HG02973 (cell line): ENCODE measurements around the gene ANTXR1.
"Not testable (repeated sequence)": the region's sequence is repeated elsewhere in the genome, so short reads cannot be mapped to it uniquely, and the experiment has no call there.

ENCODE experiments used
- ATAC-seq: cut with Tn5 transposase; IDR thresholded peaks from one replicate; pipeline ENCODE4 v1.9.1; 2021; ENCODE audit warnings: moderate library complexity; ENCODE audit not compliant: unreplicated experiment

ANTXR1 gene

GRCh38 chr2:69162057-69162456 is 149.1 kb downstream of the ANTXR1 start:
- no peak for ATAC-seq

DNA sequence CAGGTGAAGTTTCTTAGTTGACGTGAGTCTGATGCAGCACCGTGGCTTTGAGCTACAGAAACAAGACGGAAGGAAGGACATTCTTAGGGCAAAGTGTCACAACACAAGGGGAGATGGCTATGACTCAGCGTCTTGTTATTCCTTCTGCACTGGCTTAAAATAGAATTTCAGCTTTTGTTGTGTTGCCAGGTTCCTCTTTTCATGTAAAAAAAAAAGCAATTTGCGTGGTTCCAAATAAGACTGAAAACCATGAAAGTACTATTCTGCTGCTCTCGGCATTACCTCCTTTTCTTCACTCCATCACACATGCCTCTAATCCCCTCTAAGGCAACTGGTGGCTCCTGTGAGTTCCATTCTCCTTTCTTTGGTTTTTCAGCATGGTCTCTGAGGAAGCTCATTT is 150.1 kb downstream of the ANTXR1 start:
- no peak for ATAC-seq

GRCh38 chr2:69163556-69163955 is 150.6 kb downstream of the ANTXR1 start:
- ATAC-seq = no peak

DNA sequence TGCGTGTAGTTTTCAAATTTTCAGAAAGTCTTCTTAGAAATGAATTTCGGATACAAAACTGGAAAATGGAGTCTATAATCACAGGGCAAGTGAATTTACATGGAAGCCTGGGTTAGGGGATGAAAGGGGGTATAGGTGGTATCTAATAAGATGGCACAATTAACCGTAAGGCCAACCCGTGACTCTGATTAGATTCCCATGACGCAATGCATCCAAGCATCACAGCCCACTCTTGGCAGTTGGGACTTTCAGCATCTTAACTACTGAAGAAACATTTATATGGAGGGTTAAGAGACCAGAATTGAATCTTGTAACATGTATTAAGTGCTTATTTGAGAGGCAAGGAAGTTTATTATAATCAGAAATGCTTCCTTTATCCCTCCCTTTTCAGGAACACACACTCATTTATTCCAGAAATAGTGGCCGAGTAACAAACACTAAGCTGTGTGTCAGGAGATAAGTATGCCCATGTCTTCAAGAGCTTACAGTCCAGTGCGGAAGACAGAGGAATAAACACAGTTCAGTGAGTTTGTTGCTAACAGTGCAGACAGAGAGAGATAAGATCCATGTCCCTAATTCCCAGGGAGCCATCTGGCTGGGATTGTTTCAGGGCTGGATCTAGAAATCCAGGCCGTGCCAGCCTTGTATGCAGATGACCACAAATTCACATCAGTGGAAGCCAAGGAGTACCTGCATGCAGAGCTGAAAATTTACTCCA is 151.2 kb downstream of the ANTXR1 start:
- no peak for ATAC-seq

DNA sequence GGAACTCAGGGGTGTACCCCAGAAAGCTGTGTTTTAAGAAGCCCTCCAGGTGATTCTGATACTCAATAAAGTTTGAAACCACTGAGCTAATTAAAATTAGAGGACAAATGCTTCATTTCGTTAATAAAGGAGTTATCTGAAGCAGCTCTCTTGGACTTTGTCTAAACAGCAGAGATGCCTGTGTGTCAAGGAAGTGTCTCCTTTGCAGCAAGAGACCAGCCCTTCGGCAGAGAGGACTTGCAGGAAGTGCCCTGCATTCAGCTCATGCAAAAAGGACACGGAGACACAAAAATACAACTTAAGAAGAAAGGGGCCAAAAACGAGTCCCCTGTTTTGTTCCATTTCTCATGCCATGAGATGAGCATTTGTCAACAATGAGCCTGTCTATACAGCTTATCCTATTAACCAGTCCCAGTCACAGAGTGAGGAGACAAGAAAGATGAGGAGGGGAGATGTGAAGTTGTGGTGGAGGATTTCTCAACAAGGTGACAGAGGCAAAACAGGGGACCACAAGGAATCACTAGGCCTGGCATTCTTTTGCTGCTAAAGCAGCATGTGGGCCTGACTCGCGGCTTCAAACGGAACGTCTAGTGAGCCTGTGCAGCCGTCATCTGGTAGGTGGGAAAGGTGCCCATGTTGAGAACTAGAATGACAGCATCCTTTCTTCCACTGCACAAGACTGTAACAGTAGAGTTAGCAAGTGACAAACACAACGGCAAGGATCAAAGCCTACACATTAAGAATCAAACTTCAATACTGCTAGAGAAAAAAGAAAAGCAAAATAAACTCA is 152.3 kb downstream of the ANTXR1 start:
- ATAC-seq = no peak

DNA sequence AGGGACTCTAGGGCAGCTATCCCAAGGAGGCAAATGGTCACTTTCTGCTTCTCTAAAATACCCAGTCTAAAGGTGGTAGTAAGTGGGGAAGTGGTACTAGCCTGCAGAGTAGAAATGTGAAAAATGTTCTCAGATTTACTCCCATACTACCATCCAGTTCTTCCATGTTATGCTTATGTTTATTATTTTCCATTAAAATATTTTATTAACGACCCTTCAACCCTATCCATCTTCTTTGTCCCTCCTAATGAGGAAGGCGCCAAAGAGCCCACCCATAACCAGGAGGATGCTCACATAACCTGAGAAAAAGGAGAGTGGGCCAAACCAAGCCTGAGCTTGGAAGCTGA is 153.5 kb downstream of the ANTXR1 start:
- ATAC-seq = no peak

DNA sequence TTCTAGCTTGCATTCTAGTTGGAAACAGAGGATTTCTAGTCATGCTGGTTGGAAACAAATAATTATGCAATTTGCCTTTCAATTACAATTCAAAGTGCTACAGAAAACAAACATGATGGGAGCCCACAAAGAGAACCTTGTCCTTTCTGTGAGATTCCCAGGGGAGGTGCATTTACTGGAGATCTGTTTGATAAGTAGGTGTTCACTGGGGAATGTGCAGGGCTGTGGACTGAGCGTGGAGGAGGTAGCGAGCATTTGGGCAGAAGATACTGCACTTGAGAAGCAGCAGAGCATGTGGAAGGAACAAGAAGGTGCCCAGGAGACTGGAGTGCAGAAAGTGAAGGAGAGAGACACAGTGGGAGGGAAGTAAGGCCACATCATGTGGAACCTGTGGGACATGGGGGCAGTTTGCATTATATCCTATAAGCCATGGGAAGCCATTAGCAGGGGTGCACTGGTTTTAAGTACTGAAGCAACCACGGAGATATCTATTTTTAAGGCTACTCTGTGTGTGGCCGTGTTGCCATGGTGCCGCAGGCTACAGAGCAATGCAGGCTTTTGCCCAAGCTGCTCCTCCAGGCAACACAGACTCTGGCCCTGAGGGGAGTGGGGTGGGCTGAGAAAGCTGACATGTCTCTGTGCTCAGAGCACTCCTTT is 154.0 kb downstream of the ANTXR1 start:
- ATAC-seq = no peak

GRCh38 chr2:69167469-69167822 is 154.5 kb downstream of the ANTXR1 start:
- no peak for ATAC-seq

DNA sequence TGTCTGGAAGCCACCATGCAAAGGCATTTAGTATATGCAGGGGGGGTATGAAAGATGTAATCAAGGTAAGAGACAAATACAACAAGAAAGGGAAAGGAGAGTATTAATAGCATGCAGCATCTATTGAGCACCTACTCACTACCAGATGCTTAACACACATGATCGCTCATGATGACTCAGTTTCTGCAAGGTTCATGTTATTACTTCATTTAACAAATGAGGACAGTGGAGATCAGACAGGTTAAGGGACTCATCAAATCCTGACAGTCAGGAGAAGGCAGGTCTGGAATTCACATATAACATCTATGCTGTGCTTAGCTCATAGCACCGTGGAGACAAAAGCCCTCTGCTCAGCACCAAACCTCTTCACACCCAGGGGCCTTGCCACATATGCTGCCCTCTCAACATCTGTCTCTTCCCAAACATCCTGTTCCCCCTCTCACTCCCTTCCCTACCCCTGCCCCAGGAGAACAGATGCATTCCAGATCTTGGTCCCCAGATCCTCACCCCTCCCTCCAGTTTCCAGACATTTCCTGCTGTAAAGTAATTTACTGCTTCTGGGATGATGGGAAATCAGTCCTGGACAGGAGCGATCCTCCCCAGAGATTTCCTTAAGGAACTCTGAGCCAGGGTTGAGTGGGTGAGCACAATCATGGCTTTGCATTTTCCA is 155.3 kb downstream of the ANTXR1 start:
- ATAC-seq = no peak

GRCh38 chr2:69168950-69169654 is 156.1 kb downstream of the ANTXR1 start:
- no peak for ATAC-seq

DNA sequence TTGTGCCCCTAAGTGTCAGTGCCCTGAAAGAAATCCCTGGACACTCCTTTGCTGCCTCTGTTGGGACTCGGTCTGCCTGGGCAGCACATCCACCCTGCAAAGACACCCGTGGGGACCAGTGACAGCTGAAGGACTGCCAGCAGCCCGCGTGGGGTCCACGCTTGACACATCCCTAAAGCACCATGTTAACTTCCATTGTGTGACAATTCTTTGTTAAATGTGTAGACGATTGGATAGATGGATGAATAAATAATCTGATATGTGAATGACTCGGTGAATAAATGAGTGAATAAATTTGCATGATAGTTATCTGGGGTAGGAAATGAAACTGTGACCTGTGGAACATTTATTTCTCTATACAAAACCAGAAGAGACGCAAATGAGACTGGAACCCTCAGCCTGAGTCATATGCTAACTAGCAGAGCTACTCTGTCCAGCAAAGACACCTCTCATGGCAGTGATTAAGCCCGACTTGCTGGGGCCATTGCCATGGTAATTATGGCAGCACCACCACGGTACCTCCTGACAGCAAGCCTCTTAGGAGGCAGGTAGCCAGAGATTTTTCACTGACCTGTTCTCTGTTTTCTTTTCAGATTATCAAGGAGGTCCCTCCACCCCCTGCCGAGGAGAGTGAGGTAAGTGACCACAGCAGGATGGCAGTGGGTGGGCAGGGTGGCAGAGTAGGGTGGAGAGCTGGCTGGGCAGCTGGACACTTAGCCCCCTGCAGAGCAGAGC is 156.8 kb downstream of the ANTXR1 start:
- no peak for ATAC-seq

DNA sequence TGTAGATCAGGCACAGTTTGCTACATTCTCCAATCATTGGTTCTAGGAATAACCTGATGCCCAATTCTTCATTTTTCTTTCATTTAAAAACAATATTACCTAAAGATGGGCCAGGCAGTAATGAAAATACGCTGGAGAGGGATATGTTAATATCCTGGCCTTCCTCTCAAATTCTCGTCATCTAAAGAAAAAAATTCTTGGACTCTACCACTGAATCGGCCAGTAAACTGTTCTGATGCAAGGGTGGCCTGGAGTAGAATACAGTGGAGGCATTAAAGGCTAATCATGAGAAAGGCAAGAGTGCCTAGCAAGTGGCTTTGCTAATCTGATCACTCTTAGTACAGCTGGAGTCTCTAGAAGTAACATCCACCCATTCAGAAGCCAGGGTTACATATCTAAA is 157.7 kb downstream of the ANTXR1 start:
- ATAC-seq = no peak

DNA sequence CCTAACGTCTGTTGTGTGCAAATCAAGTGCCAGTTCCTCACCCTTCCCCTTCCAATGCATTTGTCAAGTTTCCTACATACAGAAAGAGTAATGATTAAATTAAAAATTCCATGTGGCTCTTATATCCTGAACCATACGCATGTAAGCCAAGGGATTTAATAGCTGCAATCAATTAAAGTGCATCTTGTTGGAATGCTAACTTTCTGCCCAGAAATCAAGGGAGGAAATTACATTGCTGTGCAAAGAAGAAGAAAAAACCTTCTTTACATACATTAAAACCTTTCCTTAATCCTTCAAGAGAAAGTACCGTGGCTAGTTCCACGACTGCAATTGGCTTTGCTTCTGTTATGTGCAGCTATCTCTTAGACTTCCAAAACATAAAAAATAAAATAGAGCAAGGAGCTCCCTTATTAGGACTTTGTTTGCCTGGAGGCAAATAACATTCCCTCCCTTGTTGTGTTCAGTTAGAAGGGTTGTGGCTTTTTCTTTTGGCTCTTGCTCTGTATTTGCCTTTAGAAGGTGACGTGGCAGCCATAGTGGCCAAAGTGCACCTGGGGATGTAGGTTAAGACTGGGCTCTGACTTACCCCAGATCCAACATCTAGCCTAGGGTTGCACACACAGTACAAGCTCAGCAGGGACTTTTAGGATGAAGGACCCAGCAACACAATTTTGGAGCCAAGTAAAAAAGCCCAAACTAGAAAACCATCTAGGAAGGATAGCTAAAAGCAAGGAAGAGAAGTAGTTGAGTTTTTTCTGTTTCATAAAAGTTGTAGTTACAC is 158.3 kb downstream of the ANTXR1 start:
- ATAC-seq = no peak

DNA sequence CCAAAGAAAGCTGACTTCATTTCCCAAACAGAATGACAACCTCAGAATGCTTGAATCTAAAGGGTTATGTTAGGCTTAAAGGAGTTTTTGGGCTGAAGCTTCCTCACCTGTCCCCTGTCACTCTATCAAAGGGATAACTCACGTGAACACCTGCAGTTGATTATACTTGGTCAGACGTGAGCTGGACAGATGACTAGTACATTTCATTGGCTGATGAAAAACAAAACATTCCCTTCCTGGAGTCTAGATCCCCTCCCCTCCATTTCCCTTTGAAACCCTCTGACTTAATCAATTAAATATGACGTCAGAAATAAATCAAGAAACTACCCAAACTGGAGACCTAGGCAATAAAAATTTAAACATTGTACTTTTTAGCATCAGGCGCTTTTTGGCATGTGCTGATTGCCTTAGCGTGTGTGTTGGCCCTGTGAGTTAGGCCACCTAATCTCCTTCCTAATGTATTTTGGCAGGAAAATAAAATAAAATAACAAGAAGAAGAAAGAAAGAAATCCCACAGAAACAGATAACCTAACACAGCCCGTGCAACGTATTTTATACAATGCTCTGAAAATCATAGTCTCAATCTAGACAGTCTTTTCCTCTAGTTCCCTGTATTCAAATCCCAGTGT is 159.0 kb downstream of the ANTXR1 start:
- no peak for ATAC-seq

- no peak for ATAC-seq
Observed at GRCh38 chr2:69173706-69174105, 160.7 kb downstream of the ANTXR1 start.

GRCh38 chr2:69174211-69174610 is 161.2 kb downstream of the ANTXR1 start:
- ATAC-seq = not testable (repeated sequence)

DNA sequence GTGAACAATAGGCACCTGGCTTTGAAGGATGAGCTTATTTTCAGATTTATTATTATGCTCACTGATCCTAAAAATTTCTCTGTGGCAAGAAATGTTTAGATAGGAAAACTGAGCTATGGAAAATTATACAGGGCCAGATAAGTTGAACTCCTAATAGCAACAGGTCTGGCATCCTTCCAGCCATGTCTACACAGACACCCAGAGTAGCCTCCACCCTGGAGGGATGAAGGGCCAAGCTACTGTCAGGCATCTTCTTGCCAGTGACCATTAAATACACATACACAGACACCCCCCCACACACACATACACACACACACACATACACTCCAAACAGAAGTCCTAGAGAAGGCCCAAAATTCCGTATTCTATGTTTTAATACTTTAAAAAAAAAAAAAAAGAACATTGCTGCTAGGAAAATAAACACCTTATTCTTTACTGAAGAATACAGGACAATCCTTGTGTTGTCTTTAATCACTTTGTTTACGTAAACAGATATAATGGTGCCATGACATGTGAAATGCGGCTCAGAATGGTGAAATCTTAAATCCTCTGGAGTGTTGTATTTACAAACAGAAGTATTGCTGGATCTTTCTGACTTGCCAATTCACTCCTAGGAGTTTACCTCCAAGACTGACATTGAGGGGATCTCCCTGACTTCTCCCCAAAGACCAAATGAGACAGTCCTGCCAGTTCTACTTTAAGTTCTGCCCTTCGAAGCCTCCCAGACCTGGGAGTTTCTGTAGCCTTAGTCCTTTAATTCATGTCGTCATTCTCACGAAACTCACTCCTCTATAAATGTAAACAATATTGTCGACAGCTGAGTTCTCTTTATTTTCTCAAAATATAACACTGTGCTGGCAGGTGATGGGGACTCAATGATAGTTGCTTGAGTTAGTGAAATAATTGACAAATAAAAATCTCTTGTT is 163.1 kb downstream of the ANTXR1 start:
- no peak for ATAC-seq
